ENCODE results near the gene ZNF263.

ZNF263 gene

DNA sequence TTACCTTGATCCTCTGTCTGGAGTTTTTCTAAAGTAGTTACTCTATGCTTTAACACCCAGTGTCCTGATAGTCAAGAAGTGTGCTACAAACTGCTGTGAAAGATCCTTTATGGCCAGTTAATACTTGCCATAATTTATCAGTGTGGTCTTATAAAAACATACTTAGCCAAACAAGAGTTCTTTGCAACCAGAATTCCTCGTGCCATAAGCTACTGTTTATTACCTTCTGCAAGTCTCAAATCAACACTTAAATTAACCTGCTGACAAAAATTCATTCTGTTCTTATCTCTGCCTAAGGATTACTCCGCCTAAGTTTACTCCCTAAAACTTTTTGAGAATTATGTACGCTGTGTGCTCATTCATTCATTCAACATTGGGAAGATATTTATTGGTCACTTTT lies 44.8 kb downstream of the ZNF263 start:
- no peak for DNase-seq

DNA sequence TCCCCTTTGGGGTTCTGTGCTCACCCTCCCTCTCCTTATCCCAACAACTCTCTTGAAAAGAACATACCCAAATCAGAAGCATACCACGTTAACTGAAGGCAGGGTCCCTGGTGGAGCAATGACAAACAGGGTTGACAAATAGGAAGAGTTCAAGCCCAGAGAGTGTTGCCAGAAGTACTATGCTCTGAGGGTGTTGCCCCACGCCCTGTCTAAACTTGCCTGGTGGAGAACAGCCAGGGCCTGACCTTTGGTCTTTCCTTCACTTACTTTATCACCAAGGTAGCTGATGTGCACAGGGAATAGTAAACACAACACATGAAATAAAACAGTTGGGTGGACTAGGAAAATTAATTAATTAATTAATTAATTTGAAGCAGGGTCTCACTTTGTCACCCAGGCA lies 45.4 kb downstream of the ZNF263 start:
- no peak for DNase-seq
